Activated T-cell treated with anti-CD3 and anti-CD28 coated beads, Interleukin-2, amount 50 U/mL, for 4 hours (primary cell): ENCODE data around the gene CTPS2. TPM values are rescaled to one million over a fixed set of nuclear protein-coding genes. Genes with fewer than 3 reads are reported as not detected.
A peak's percentile ranks its signal among the peaks of the same experiment; 100 is the strongest.
"Not testable (repeated sequence)": the region's sequence is repeated elsewhere in the genome, so short reads cannot be mapped to it uniquely, and the experiment has no call there.

ENCODE experiments used
- ATAC-seq, 2 donors: fragments of 200-7000 bp; cut with Tn5 transposase; one replicate each; pipeline ENCODE4 v1.10.0; 2021
- DNase-seq: peaks from one replicate; pipeline ENCODE4 v3.0.0-alpha.2; 2020
- H3K27me3 Mint-ChIP-seq: one replicate; pipeline ENCODE4 v1.8.0; 2021; ENCODE audit warnings: low read depth, mixed read lengths
- H3K36me3 Mint-ChIP-seq: one replicate; pipeline ENCODE4 v1.8.0; 2022; ENCODE audit warnings: mixed read lengths; ENCODE audit not compliant: insufficient read depth
- H3K4me1 Mint-ChIP-seq: one replicate; pipeline ENCODE4 v1.8.0; 2021; ENCODE audit warnings: low read depth, mixed read lengths
- H3K4me3 Mint-ChIP-seq: one replicate; pipeline ENCODE4 v1.8.0; 2021; ENCODE audit warnings: mild to moderate bottlenecking, moderate library complexity, mixed read lengths
- H3K9me3 Mint-ChIP-seq: one replicate; pipeline ENCODE4 v1.8.0; 2021; ENCODE audit warnings: mixed read lengths
- total RNA-seq, 3 donors: library from RNA; stranded (reverse); gene quantifications; one replicate each; pipeline ENCODE4 v1.2.1, GENCODE V29; 2021

Gene CTPS2
- total RNA-seq, 3 donors from 2014 or later: 1.2 to 2.6 (median 1.5) TPM

- DNase-seq: no peak
- no peaks in the 10 kb centered on the region for H3K27me3 Mint-ChIP-seq
- H3K4me1 Mint-ChIP-seq: no peaks in the 10 kb centered on the region
- no peak overlapping the region for H3K4me3 Mint-ChIP-seq
- no peaks in the 10 kb centered on the region for H3K9me3 Mint-ChIP-seq
- H3K36me3 Mint-ChIP-seq: peaks cover 12% of the 10 kb centered on the region
- no peak for ATAC-seq
These were observed 94.0 kb downstream of the CTPS2 start for GRCh38 chrX:16618422-16618821.

GRCh38 chrX:16617382-16617781 is 95.1 kb downstream of the CTPS2 start:
- peaks cover 18% of the 10 kb centered on the region for H3K36me3 Mint-ChIP-seq
- ATAC-seq (no peak), DNase-seq (no peak)
- H3K27me3 Mint-ChIP-seq: no peaks in the 10 kb centered on the region
- no peaks in the 10 kb centered on the region for H3K9me3 Mint-ChIP-seq
- no peaks in the 10 kb centered on the region for H3K4me1 Mint-ChIP-seq
- H3K4me3 Mint-ChIP-seq: no peak overlapping the region

DNA sequence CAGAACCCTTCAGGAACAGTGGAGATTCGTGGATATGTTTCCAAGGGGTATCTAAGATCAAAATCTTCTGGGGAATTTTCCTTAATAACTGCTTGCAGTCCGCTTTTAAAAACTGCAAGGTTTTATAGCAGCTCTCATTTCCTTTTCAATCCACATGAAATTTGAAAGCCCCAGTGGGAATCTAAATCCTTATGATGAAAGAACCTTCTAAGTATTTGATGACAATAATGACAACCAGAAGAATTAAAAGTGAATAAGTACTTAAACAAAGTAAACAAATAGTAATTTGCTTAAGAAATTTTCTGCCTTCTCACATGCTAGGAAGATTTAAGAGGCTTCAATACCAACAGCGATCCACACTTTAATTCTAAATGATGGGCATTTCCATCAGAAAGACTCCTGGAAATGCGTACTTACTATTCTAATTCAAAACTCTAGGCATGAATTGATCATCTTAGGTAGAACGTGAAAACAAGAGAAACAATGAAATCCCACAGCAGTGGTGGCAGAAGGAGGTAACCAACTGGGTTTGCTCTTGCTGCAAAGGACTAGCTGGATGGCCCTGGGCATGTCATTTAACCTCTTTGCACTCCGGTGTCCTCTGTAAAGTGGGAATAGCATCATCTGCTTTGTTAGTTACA is 100.1 kb downstream of the CTPS2 start:
- Mint-ChIP-seq H3K9me3 (no peaks in the 10 kb centered on the region), H3K27me3 (no peaks in the 10 kb centered on the region), H3K36me3 (peaks cover 15% of the 10 kb centered on the region)

DNA sequence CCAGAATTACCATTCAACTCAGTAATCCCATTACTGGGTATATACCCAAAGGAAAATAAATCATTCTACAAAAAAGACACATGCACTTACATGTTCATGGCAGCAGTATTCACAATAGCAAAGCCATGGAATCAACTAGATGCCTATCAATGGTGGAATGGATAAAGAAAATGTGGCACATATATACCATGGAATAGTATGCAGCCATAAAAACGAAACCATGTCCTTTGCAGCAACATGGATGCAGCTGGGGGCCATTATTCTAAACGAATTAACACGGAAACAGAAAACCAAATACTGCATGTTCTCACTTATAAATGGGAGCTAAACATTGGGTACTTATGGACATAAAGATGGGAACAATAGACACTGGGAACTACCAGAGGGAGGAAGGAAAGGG is 101.8 kb downstream of the CTPS2 start:
- H3K36me3 Mint-ChIP-seq, DNase-seq, H3K9me3 Mint-ChIP-seq, H3K27me3 Mint-ChIP-seq, ATAC-seq, H3K4me3 Mint-ChIP-seq: not testable (repeated sequence)
- peaks cover 13% of the 10 kb centered on the region for H3K4me1 Mint-ChIP-seq

More for the DNA sequence above, 100.1 kb downstream of the CTPS2 start:
- peaks cover under 1% of the 10 kb centered on the region for H3K4me1 Mint-ChIP-seq
- DNase-seq (no peak), ATAC-seq (no peak)
- H3K4me3 Mint-ChIP-seq: no peak overlapping the region

GRCh38 chrX:16610121-16610621 is 102.3 kb downstream of the CTPS2 start:
- Mint-ChIP-seq H3K9me3 (no peaks in the 10 kb centered on the region), H3K27me3 (no peaks in the 10 kb centered on the region), H3K36me3 (peaks cover 8% of the 10 kb centered on the region), H3K4me3 (no peak overlapping the region), H3K4me1 (peaks cover 14% of the 10 kb centered on the region)
- ATAC-seq (no peak), DNase-seq (no peak)

DNA sequence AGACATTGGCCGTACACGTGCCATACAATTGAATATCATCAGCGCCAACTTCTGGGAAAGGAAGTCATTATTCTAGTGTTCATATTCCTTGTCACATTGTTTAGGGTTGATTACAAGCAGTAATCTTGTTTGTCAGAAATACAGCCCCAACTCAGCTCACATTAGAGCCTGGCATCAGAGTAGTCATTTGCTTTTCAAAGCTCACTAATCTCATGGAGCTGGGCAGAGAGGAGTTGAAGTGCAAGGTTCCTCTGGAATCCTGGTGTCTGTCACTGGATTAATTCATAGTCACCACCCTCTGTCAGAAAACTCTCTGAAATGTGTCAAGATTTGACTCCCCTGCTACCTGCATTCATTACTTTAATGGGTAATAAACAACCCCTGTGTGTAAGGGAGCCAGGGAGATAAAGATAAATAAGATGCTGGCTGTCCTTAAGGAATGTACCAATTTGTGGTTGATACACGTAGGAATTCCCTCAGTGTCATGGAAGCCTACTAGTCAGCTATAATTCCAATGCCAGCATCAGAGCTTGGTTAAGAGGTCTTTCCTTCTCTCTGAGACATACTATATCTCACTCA is 106.2 kb downstream of the CTPS2 start:
- ATAC-seq (no peak), DNase-seq (no peak)
- H3K9me3 Mint-ChIP-seq: no peaks in the 10 kb centered on the region
- H3K36me3 Mint-ChIP-seq: no peaks in the 10 kb centered on the region
- H3K4me1 Mint-ChIP-seq: peaks cover 30% of the 10 kb centered on the region
- H3K4me3 Mint-ChIP-seq: no peak overlapping the region
- H3K27me3 Mint-ChIP-seq: no peaks in the 10 kb centered on the region

DNA sequence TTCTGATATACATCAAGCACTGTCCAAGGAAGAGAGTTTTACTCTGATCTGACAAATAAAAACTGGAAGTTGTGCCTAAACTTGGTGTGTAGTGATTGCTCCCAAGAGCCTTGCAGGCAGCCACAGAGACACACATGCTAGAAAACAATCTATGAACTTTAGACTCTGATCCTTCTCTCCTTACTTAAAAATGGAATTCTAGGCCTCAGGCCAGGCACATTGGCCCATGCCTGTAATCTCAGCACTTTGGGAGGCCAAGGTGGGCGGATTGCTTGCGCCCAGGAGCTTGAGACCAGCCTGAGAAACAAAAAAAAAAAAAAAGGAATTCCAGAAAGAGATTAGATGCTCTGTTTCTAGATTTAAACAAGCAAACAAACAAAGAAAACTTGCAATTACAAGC is 108.1 kb downstream of the CTPS2 start:
- no peaks in the 10 kb centered on the region for H3K27me3 Mint-ChIP-seq
- peak in 1 of 2 donors; percentile 10 for ATAC-seq
- H3K36me3 Mint-ChIP-seq: no peaks in the 10 kb centered on the region
- H3K4me1 Mint-ChIP-seq: peaks cover 30% of the 10 kb centered on the region
- no peak for DNase-seq
- H3K9me3 Mint-ChIP-seq: no peaks in the 10 kb centered on the region
- peak overlapping the region; percentile 73 for H3K4me3 Mint-ChIP-seq

DNA sequence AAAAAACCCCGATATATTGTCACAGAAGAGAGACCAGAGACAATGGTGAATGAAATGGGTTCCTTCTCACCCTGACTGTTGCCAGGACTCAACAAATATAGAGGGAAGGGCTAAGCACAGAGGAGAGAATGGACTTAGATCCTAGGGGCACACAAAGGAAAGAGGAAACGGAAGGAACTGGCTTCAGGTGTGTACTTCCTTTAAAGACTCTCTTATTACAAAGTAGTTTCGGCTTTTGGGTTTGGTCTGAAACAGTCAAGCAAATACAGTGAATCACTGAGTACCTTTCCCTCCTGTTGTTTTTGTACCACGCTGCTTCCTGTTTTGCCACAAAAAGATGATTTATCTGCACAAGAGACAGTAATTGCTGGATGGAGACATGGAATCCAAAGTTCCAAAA is 108.6 kb downstream of the CTPS2 start:
- no peaks in the 10 kb centered on the region for H3K9me3 Mint-ChIP-seq
- ATAC-seq: peak; percentile 63 to 80
- H3K4me1 Mint-ChIP-seq: peaks cover 30% of the 10 kb centered on the region
- no peaks in the 10 kb centered on the region for H3K36me3 Mint-ChIP-seq
- no peak for DNase-seq
- H3K4me3 Mint-ChIP-seq: peak overlapping the region; percentile 73
- no peaks in the 10 kb centered on the region for H3K27me3 Mint-ChIP-seq

DNA sequence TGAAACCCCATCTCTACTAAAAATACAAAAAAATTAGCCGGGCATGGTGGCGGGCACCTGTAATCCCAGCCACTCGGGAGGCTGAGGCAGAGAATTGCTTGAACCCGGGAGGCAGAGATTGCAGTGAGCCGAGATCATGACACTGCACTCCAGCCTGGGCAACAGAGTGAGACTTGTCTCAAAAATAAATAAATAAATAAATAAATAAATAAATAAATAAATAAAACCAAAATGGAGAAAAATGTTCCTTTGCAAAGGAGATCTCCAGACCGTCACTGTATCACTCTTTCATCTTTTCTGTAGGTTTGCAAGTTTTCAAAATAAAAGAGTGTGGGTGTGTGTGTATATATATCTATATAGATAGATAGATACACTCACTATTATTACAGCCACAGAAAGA is 109.2 kb downstream of the CTPS2 start:
- not testable (repeated sequence) for H3K36me3 Mint-ChIP-seq, ATAC-seq, H3K27me3 Mint-ChIP-seq, H3K4me3 Mint-ChIP-seq, H3K9me3 Mint-ChIP-seq, DNase-seq
- H3K4me1 Mint-ChIP-seq: peaks cover 30% of the 10 kb centered on the region

DNA sequence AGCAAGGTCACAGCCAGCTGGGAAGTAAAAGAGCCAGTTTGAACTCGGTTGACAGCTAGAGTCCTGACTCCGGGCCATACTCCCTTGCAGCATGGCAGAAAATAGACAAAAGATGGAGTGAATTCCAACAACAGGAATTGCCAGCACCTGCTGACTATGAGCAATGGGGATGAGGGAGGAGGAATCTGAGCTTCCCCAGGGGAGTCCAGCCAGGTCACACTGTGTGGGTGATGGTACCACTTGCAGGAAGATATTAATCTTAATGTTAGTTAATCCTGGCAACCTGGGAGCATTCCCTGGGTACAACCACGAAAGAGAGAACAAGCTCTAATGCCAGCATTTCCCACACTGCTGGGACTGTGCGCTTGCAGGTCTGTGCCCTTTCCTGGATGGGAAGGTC is 110.6 kb downstream of the CTPS2 start:
- no peak for ATAC-seq
- no peaks in the 10 kb centered on the region for H3K27me3 Mint-ChIP-seq
- H3K4me3 Mint-ChIP-seq: no peak overlapping the region
- peaks cover 25% of the 10 kb centered on the region for H3K4me1 Mint-ChIP-seq
- no peak for DNase-seq
- no peaks in the 10 kb centered on the region for H3K36me3 Mint-ChIP-seq
- no peaks in the 10 kb centered on the region for H3K9me3 Mint-ChIP-seq

DNA sequence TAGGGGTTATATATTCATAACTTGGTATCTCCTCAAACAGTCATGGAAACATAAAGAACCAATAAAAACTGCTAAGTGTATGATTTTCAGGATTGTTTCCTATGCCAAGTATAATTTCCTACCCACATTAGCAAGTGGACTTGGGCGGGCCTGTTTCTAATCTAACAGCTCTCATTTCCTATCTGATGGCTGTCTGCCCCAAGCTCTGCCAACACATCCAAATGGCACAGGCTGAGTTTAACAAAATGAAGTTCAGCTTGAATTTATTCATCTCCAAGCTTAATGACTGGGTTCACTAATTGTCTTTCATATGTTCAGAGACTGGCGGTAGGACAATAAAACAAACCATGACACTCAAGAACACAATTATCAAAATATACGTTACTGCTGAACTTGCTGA is 118.0 kb downstream of the CTPS2 start:
- ATAC-seq: no peak
- peaks cover 7% of the 10 kb centered on the region for H3K4me1 Mint-ChIP-seq
- H3K4me3 Mint-ChIP-seq: no peak overlapping the region
- no peaks in the 10 kb centered on the region for H3K27me3 Mint-ChIP-seq
- DNase-seq: no peak
- H3K36me3 Mint-ChIP-seq: no peaks in the 10 kb centered on the region
- H3K9me3 Mint-ChIP-seq: no peaks in the 10 kb centered on the region

- Mint-ChIP-seq H3K27me3 (no peaks in the 10 kb centered on the region), H3K9me3 (no peaks in the 10 kb centered on the region), H3K4me3 (peak overlapping the region; percentile 29), H3K4me1 (peaks cover 7% of the 10 kb centered on the region), H3K36me3 (no peaks in the 10 kb centered on the region)
- DNase-seq: no peak
- no peak for ATAC-seq
These were observed 118.7 kb downstream of the CTPS2 start for GRCh38 chrX:16593801-16594200.

GRCh38 chrX:16592194-16592770 is 120.2 kb downstream of the CTPS2 start:
- no peaks in the 10 kb centered on the region for H3K9me3 Mint-ChIP-seq
- no peak for DNase-seq
- H3K4me1 Mint-ChIP-seq: peaks cover 7% of the 10 kb centered on the region
- ATAC-seq: no peak
- H3K36me3 Mint-ChIP-seq: peaks cover 3% of the 10 kb centered on the region
- no peaks in the 10 kb centered on the region for H3K27me3 Mint-ChIP-seq
- no peak overlapping the region for H3K4me3 Mint-ChIP-seq

- no peaks in the 10 kb centered on the region for H3K27me3 Mint-ChIP-seq
- H3K4me3 Mint-ChIP-seq: no peak overlapping the region
- no peaks in the 10 kb centered on the region for H3K9me3 Mint-ChIP-seq
- DNase-seq (no peak), ATAC-seq (no peak)
- H3K36me3 Mint-ChIP-seq: peaks cover 3% of the 10 kb centered on the region
- H3K4me1 Mint-ChIP-seq: peaks cover 7% of the 10 kb centered on the region
These were observed 122.6 kb downstream of the CTPS2 start for GRCh38 chrX:16589826-16590225.

- DNase-seq (no peak), ATAC-seq (no peak)
- no peak overlapping the region for H3K4me3 Mint-ChIP-seq
- peaks cover 3% of the 10 kb centered on the region for H3K36me3 Mint-ChIP-seq
- no peaks in the 10 kb centered on the region for H3K27me3 Mint-ChIP-seq
- H3K4me1 Mint-ChIP-seq: peaks cover 6% of the 10 kb centered on the region
- no peaks in the 10 kb centered on the region for H3K9me3 Mint-ChIP-seq
These were observed 123.3 kb downstream of the CTPS2 start for GRCh38 chrX:16589211-16589610.
